ENCODE data around the gene MPIG6B.

Gene MPIG6B

GRCh38 chr6:31723245-31723979, at the start of gene MPIG6B:
MPIG6B (plus strand) TSS chr6:31723373; CDS start chr6:31723384, 11 bp downstream.
- DNase-seq = no peak

- no peak for DNase-seq
Observed at GRCh38 chr6:31676322-31676903, 46.8 kb upstream of the MPIG6B start.

GRCh38 chr6:31676904-31677303, 46.3 kb upstream of the MPIG6B start:
- no peak for DNase-seq

GRCh38 chr6:31677955-31678354, 45.2 kb upstream of the MPIG6B start:
- DNase-seq = no peak

- DNase-seq = peak; percentile 75
Observed at GRCh38 chr6:31680226-31681134, 42.7 kb upstream of the MPIG6B start, which contains the start of gene LY6G5C. LY6G5C (minus strand) TSS chr6:31681067; CDS start chr6:31680373, 694 bp downstream.

- DNase-seq = peak; percentile 69
Observed at GRCh38 chr6:31681135-31681671, 42.0 kb upstream of the MPIG6B start.

GRCh38 chr6:31683591-31683990, 39.6 kb upstream of the MPIG6B start:
- no peak for DNase-seq

- no peak for DNase-seq
Observed at GRCh38 chr6:31686483-31686882, 36.7 kb upstream of the MPIG6B start.

- no peak for DNase-seq
Observed at GRCh38 chr6:31687321-31687720, 35.9 kb upstream of the MPIG6B start.

GRCh38 chr6:31687860-31688693, 35.1 kb upstream of the MPIG6B start:
- DNase-seq = no peak

GRCh38 chr6:31689249-31690110, 33.7 kb upstream of the MPIG6B start:
- no peak for DNase-seq

GRCh38 chr6:31690231-31691077, 32.7 kb upstream of the MPIG6B start:
- no peak for DNase-seq

- DNase-seq = no peak
Observed at GRCh38 chr6:31691078-31691463, 32.1 kb upstream of the MPIG6B start.

GRCh38 chr6:31691564-31692108, 31.5 kb upstream of the MPIG6B start:
- no peak for DNase-seq

GRCh38 chr6:31692353-31692752, 30.8 kb upstream of the MPIG6B start:
- no peak for DNase-seq

- no peak for DNase-seq
Observed at GRCh38 chr6:31692886-31693285, 30.3 kb upstream of the MPIG6B start.

GRCh38 chr6:31693535-31693934, 29.6 kb upstream of the MPIG6B start:
- no peak for DNase-seq

GRCh38 chr6:31697555-31697954, 25.6 kb upstream of the MPIG6B start:
- no peak for DNase-seq

- no peak for DNase-seq
Observed at GRCh38 chr6:31700740-31701401, 22.3 kb upstream of the MPIG6B start.

Measured in stimulated activated CD8-positive, alpha-beta memory T cell treated with anti-CD3 and anti-CD28 coated beads, Interleukin-4, amount 100 ng/mL, for 48 hours (primary cell).